ENCODE measurements around the gene TBX2.
A peak's percentile ranks its signal among the peaks of the same experiment; 100 is the strongest.

The TBX2 gene

GRCh38 chr17:61388561-61389356 is 10.9 kb upstream of the TBX2 start:
- DNase-seq = no peak

- DNase-seq = no peak
Measured at GRCh38 chr17:61389670-61390478, 9.8 kb upstream of the TBX2 start.

- no peak for DNase-seq
Measured at GRCh38 chr17:61390479-61390791, 9.2 kb upstream of the TBX2 start.

GRCh38 chr17:61391595-61392291 is 7.9 kb upstream of the TBX2 start:
- no peak for DNase-seq

- no peak for DNase-seq
Measured at GRCh38 chr17:61392679-61393078, 7.0 kb upstream of the TBX2 start.

GRCh38 chr17:61393550-61393903 is 6.1 kb upstream of the TBX2 start:
- DNase-seq = no peak

GRCh38 chr17:61393904-61394629 is 5.6 kb upstream of the TBX2 start:
- DNase-seq = no peak

- DNase-seq = no peak
Measured at GRCh38 chr17:61394630-61395408, 4.8 kb upstream of the TBX2 start.

- no peak for DNase-seq
Measured at GRCh38 chr17:61395409-61395982, 4.1 kb upstream of the TBX2 start.

- DNase-seq = no peak
Measured at GRCh38 chr17:61395983-61396585, 3.6 kb upstream of the TBX2 start.

- DNase-seq = no peak
Measured at GRCh38 chr17:61396586-61397085, 3.0 kb upstream of the TBX2 start.

- DNase-seq = no peak
Measured at GRCh38 chr17:61397086-61397842, 2.4 kb upstream of the TBX2 start.

GRCh38 chr17:61398721-61399130 is 917 bp upstream of the TBX2 start:
- no peak for DNase-seq

GRCh38 chr17:61400066-61400716 is 548 bp downstream of the TBX2 start:
- no peak for DNase-seq

GRCh38 chr17:61400717-61401388 is 1.2 kb downstream of the TBX2 start:
- DNase-seq = no peak

- DNase-seq = no peak
Measured at GRCh38 chr17:61401389-61402072, 1.9 kb downstream of the TBX2 start.

GRCh38 chr17:61402073-61402541 is 2.5 kb downstream of the TBX2 start:
- no peak for DNase-seq

GRCh38 chr17:61402978-61403800 is 3.5 kb downstream of the TBX2 start:
- DNase-seq = peak; percentile 60

Data from NCI-H510A (cell line).